AG10803 (cell line): Measurements from ENCODE around the gene ITGA3.

Source experiments
- DNase-seq: peaks from one replicate; pipeline ENCODE4 v3.0.0; 2010; ENCODE audit warnings: low read depth
- H3K4me3 ChIP-seq: 2 replicates; pipeline ENCODE4 v1.5.1; 2011; ENCODE audit warnings: mild to moderate bottlenecking, low read length, control low read depth
- TF ChIP-seq, protein P1 (sequence below): conservative IDR thresholded peaks from 2 replicates; pipeline ENCODE4 v1.5.1; 2011; ENCODE audit warnings: mild to moderate bottlenecking, low read length, control low read depth, inconsistent platforms

The ITGA3 gene

GRCh38 chr17:50133769-50134099 is 77.8 kb downstream of the ITGA3 start:
- TF ChIP-seq, protein P1, sequence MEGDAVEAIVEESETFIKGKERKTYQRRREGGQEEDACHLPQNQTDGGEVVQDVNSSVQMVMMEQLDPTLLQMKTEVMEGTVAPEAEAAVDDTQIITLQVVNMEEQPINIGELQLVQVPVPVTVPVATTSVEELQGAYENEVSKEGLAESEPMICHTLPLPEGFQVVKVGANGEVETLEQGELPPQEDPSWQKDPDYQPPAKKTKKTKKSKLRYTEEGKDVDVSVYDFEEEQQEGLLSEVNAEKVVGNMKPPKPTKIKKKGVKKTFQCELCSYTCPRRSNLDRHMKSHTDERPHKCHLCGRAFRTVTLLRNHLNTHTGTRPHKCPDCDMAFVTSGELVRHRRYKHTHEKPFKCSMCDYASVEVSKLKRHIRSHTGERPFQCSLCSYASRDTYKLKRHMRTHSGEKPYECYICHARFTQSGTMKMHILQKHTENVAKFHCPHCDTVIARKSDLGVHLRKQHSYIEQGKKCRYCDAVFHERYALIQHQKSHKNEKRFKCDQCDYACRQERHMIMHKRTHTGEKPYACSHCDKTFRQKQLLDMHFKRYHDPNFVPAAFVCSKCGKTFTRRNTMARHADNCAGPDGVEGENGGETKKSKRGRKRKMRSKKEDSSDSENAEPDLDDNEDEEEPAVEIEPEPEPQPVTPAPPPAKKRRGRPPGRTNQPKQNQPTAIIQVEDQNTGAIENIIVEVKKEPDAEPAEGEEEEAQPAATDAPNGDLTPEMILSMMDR, result no peak
- no peak overlapping the region for H3K4me3 ChIP-seq
- DNase-seq, result no peak

GRCh38 chr17:50134206-50135110 is 78.5 kb downstream of the ITGA3 start:
- no peak overlapping the region for H3K4me3 ChIP-seq
- DNase-seq, result no peak
- TF ChIP-seq, protein P1, result peak; percentile 23; the same call in 1 of the 2 replicates

GRCh38 chr17:50135316-50136095 is 79.6 kb downstream of the ITGA3 start:
- no peak for DNase-seq
- no peak overlapping the region for H3K4me3 ChIP-seq
- TF ChIP-seq, protein P1, result no peak

GRCh38 chr17:50136096-50136687 is 80.3 kb downstream of the ITGA3 start:
- TF ChIP-seq, protein P1, result no peak
- DNase-seq, result no peak
- H3K4me3 ChIP-seq, result no peak overlapping the region

DNA sequence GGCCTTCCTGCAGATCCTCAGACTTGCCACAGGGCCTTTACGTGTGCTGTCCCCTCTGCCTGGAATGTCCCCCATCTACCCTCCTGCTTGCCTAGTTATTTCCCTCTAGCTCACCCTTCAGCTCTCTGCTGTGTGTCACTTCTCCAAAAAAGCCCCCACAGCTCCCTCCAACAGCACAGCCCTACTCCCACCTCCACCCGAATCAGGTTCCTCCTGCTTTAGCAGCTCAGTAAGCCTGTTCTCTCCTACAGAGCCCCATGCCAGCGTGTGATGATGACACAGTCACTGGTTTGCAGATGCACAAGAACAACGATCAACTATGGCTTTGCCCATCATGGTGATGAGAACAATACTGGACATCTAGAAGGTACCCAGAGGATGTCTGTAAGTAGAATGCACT is 81.1 kb downstream of the ITGA3 start:
- no peak overlapping the region for H3K4me3 ChIP-seq
- TF ChIP-seq, protein P1, result no peak
- no peak for DNase-seq

DNA sequence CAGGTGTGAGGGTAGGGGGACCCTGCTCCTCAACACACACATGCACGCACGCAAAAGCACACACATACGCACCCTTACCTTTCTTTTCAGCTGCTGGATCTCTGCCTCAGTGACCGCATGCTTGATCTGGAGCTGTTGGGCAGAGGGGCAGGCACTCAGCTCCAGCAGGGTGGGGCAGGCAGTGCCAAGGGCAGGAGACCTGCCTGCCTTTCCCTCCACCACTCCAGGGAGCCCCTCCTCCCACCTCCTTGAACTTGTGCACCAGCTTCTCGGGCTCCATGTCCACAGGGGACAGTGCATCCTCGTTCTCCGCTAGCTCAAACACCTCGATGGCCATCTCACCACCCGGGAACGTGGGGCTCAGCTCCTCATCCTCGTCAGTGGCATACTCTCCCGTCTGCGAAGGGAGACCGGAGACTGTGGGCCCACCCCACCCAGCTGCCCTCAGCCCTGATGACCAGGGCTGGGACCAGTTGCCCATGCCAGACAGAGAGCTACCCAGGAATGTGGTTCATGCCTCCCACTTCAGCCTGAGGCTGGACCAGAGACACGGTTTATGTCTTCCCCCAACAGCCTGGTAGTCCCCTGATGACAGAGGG is 83.4 kb downstream of the ITGA3 start:
- H3K4me3 ChIP-seq, result no peak overlapping the region
- TF ChIP-seq, protein P1, result no peak
- no peak for DNase-seq
